Heart left ventricle (tissue), 13 donors: ENCODE results near the gene SDHC.

Experiments
- CTCF ChIP-seq, 12 donors: fragments of 200-600 bp; sonication (generic) in 4 of 12; IDR thresholded peaks; one replicate each; pipeline versions ENCODE4 v1.5.0 to v1.8.0; 2018 to 2022; ENCODE audit warnings: antibody characterized with exemption in 12 of 12, mild to moderate bottlenecking in 5 of 12
- POLR2A ChIP-seq, 2 donors: fragments of 450-650 bp; IDR thresholded peaks; one replicate each; pipeline ENCODE4 v1.6.1; 2017; ENCODE audit warnings: antibody characterized with exemption in 2 of 2, mild to moderate bottlenecking in 2 of 2, moderate library complexity in 2 of 2
- donor health status: ischemic (EF 13 %, LVEDD 7.1; RV severe dilation, severe dysfunction).
- donor health status: DM: no; HTN: yes; CAD: no.
- donor health status: DM: no; HTN: no; CAD: no.
- donor health status: ischemic (EF 25% LVEDD 6.9; RV normal size, moderate dysfunction).
- donor health status: ischemic (EF 25% LVEDD 5.7; RV mildly dilated, moderate dysfunction).
- donor health status: ischemic (EF 35%, LVEDD 5.7; RV mildly dilated, moderate dysfunction).
- donor health status: nonischemic (EF 11% LVEDD 7.7; RV severe dilation, severe dysfunction).
- donor health status: DM: yes; HTN: yes; CAD: no.
- donor health status: PGD.
- donor health status: ischemic (EF 29% LVEDD 5.4; RV normal size, mild dysfunction).
- donor health status: nonischemic (EF 23%, LVEDD 6.1; RV moderate dilation, normal function).

DNA sequence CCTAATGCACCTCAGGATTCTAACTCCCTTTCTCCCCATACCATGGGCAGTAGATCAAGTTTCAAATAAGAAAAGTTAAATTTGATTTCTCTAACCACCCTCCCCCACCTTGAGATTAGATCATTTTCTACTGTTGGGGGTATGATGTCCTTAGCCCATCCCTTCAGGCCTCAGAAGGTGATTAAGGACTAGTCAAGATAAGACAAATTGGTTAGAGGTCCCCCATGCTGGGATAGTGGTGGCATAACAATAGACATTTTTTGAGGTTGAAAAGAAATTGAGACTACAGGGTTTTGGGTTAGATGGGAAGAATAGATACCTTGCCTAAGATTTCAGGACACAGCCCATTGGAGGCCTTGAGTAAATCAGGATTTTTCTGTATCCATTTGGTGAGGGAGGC lies 51.0 kb downstream of the SDHC start:
- TF ChIP-seq CTCF (IDR thresholded peaks at IDR 0.05) (no peak), POLR2A (IDR thresholded peaks at IDR 0.05) (no peak)
